Uterus (tissue), 4 donors: ENCODE measurements around the gene NDUFA13. TPM values are rescaled to one million over a fixed set of nuclear protein-coding genes. Genes with fewer than 3 reads are reported as not detected.
A peak's percentile ranks its signal among the peaks of the same experiment; 100 is the strongest.

Experiments used
- DNase-seq, 2 donors: peaks; one replicate each; pipeline ENCODE4 v3.0.0-alpha.2; 2019 to 2020
- H3K27ac ChIP-seq, 2 donors: fragments of 200-600 bp; sonication (generic); 1 replicate in 1 of 2; 2 replicates in 1 of 2; pipeline ENCODE4 v1.5.1; 2016 to 2018
- H3K27me3 ChIP-seq, 2 donors: fragments of 200-600 bp; sonication (generic); one replicate each; pipeline ENCODE4 v1.5.1; 2018 to 2019; ENCODE audit warnings: control low read depth in 1 of 2
- H3K36me3 ChIP-seq, 2 donors: fragments of 200-600 bp; sonication (generic); one replicate each; pipeline ENCODE4 v1.5.1; 2019; ENCODE audit warnings: control low read depth in 1 of 2
- H3K4me1 ChIP-seq, 2 donors: fragments of 200-600 bp; sonication (generic); one replicate each; pipeline ENCODE4 v1.5.1; 2018 to 2019; ENCODE audit warnings: control low read depth in 1 of 2
- H3K4me3 ChIP-seq, 2 donors: fragments of 200-600 bp; sonication (generic); 1 replicate in 1 of 2; 2 replicates in 1 of 2; pipeline ENCODE4 v1.5.1; 2018 to 2019; ENCODE audit warnings: mild to moderate bottlenecking in 1 of 2
- H3K9me3 ChIP-seq, 2 donors: fragments of 200-600 bp; sonication (generic); one replicate each; pipeline ENCODE4 v1.5.1; 2019; ENCODE audit warnings: control low read depth in 1 of 2
- CTCF ChIP-seq, 4 experiments: fragments of 200-600 bp in 2 of 4; fragments of 450-650 bp in 2 of 4; sonication (generic) in 2 of 4; IDR thresholded peaks; one replicate each; pipeline ENCODE4 v1.5.1; 2016 to 2019; ENCODE audit warnings: antibody characterized with exemption in 4 of 4, mild to moderate bottlenecking in 2 of 4, moderate library complexity in 1 of 4
- POLR2A ChIP-seq, 2 donors: fragments of 450-650 bp; IDR thresholded peaks; one replicate each; pipeline ENCODE4 v1.6.1; 2016; ENCODE audit warnings: antibody characterized with exemption in 2 of 2, mild to moderate bottlenecking in 1 of 2, moderate library complexity in 1 of 2
- intact Hi-C: fragments of 100-400 bp; cut with DNase I; formaldehyde crosslinking; loops from one replicate; pipeline ENCODE4 v1.15.1; 2023; ENCODE audit warnings: low total_unique reads
- total RNA-seq, 4 donors: library from RNA; depleted of rRNA in 3 of 4; stranded (reverse); fragments of >200 nt in 3 of 4; gene quantifications; one replicate each; pipeline versions ENCODE4 v1.1.0 to v1.2.4, GENCODE V29; 2014 to 2023
- donor health status: DM: yes; HTN: yes; CAD: no.

Gene NDUFA13
- total RNA-seq, 4 donors from 2014 or later, result 28.6 to 204 (median 60.9) TPM

GRCh38 chr19:19538785-19539166 lies 22.8 kb downstream of the NDUFA13 start:
- intact Hi-C loops, result loop anchor here (10.0 kb wide), 1 partner anchor 106 kb away; the partner anchor contains the start of gene GMIP
- H3K27ac ChIP-seq, result no peak overlapping the region
- H3K9me3 ChIP-seq, result no peaks in the 10 kb centered on the region
- DNase-seq, result no peak
- TF ChIP-seq POLR2A (IDR thresholded peaks at IDR 0.05) (no peak), CTCF (IDR thresholded peaks at IDR 0.05) (no peak)
- H3K4me1 ChIP-seq, result peaks cover 0 to 17% of the 10 kb centered on the region in 2 donors
- H3K36me3 ChIP-seq, result no peaks in the 10 kb centered on the region
- peaks cover 19 to 25% of the 10 kb centered on the region in 2 donors for H3K27me3 ChIP-seq
- H3K4me3 ChIP-seq, result no peak overlapping the region

- TF ChIP-seq CTCF (IDR thresholded peaks at IDR 0.05) (no peak), POLR2A (IDR thresholded peaks at IDR 0.05) (no peak)
- no peak overlapping the region for H3K27ac ChIP-seq
- H3K36me3 ChIP-seq, result no peaks in the 10 kb centered on the region
- H3K4me1 ChIP-seq, result peaks cover 0 to 17% of the 10 kb centered on the region in 2 donors
- H3K4me3 ChIP-seq, result no peak overlapping the region
- DNase-seq, result no peak
- intact Hi-C loops, result loop anchor here (10.0 kb wide), 1 partner anchor 105 kb away; the partner anchor contains the start of gene GMIP
- H3K9me3 ChIP-seq, result no peaks in the 10 kb centered on the region
- H3K27me3 ChIP-seq, result peaks cover 19 to 25% of the 10 kb centered on the region in 2 donors
Observed at GRCh38 chr19:19539698-19540063, 23.7 kb downstream of the NDUFA13 start.

- Histone ChIP-seq H3K36me3 (no peaks in the 10 kb centered on the region), H3K27me3 (peaks cover 19 to 25% of the 10 kb centered on the region in 2 donors), H3K9me3 (no peaks in the 10 kb centered on the region), H3K4me3 (no peak overlapping the region), H3K4me1 (peaks cover 0 to 17% of the 10 kb centered on the region in 2 donors), H3K27ac (no peak overlapping the region)
- intact Hi-C loops, result no loop called here
- peak; percentile 33 for DNase-seq
- TF ChIP-seq CTCF (IDR thresholded peaks at IDR 0.05), result no peak
- no peak for TF ChIP-seq POLR2A (IDR thresholded peaks at IDR 0.05)
Observed at GRCh38 chr19:19540064-19540714, 24.2 kb downstream of the NDUFA13 start.

GRCh38 chr19:19540715-19541515 lies 24.9 kb downstream of the NDUFA13 start:
- TF ChIP-seq POLR2A (IDR thresholded peaks at IDR 0.05) (no peak), CTCF (IDR thresholded peaks at IDR 0.05) (no peak)
- peaks cover 19 to 25% of the 10 kb centered on the region in 2 donors for H3K27me3 ChIP-seq
- H3K9me3 ChIP-seq, result no peaks in the 10 kb centered on the region
- H3K27ac ChIP-seq, result no peak overlapping the region
- DNase-seq, result no peak
- H3K36me3 ChIP-seq, result no peaks in the 10 kb centered on the region
- H3K4me1 ChIP-seq, result peaks cover 0 to 17% of the 10 kb centered on the region in 2 donors
- no peak overlapping the region for H3K4me3 ChIP-seq
- intact Hi-C loops, result no loop called here

GRCh38 chr19:19541616-19542015 lies 25.6 kb downstream of the NDUFA13 start:
- no peaks in the 10 kb centered on the region for H3K36me3 ChIP-seq

More at GRCh38 chr19:19541616-19542015, 25.6 kb downstream of the NDUFA13 start:
- no peak for DNase-seq
- Histone ChIP-seq H3K27me3 (peaks cover 19 to 25% of the 10 kb centered on the region in 2 donors), H3K4me3 (no peak overlapping the region), H3K27ac (no peak overlapping the region), H3K4me1 (peaks cover 0 to 17% of the 10 kb centered on the region in 2 donors), H3K9me3 (no peaks in the 10 kb centered on the region)
- intact Hi-C loops, result no loop called here
- TF ChIP-seq CTCF (IDR thresholded peaks at IDR 0.05) (no peak), POLR2A (IDR thresholded peaks at IDR 0.05) (no peak)
